Astrocyte of the cerebellum (primary cell): ENCODE measurements around the gene LBR.
A peak's percentile ranks its signal among the peaks of the same experiment; 100 is the strongest.

Experiments
- DNase-seq: peaks from one replicate; pipeline ENCODE4 v3.0.0-alpha.2; 2011; ENCODE audit warnings: low read depth
- H3K4me3 ChIP-seq: 2 replicates; pipeline ENCODE4 v1.5.1; 2011; ENCODE audit warnings: mild to moderate bottlenecking, low read depth, low read length, moderate library complexity
- in situ Hi-C: cut with HindIII; loops from 2 replicates; pipeline ENCODE4 v1.10.0; 2017; ENCODE audit warnings: low sequenced_read_pairs
- TF ChIP-seq, protein P1 (sequence below): IDR thresholded peaks from 2 replicates; pipeline ENCODE4 v1.5.1; 2012; ENCODE audit warnings: low read length, low read depth, moderate library complexity, mild to moderate bottlenecking; ENCODE audit errors: missing control alignments

Gene LBR

DNA sequence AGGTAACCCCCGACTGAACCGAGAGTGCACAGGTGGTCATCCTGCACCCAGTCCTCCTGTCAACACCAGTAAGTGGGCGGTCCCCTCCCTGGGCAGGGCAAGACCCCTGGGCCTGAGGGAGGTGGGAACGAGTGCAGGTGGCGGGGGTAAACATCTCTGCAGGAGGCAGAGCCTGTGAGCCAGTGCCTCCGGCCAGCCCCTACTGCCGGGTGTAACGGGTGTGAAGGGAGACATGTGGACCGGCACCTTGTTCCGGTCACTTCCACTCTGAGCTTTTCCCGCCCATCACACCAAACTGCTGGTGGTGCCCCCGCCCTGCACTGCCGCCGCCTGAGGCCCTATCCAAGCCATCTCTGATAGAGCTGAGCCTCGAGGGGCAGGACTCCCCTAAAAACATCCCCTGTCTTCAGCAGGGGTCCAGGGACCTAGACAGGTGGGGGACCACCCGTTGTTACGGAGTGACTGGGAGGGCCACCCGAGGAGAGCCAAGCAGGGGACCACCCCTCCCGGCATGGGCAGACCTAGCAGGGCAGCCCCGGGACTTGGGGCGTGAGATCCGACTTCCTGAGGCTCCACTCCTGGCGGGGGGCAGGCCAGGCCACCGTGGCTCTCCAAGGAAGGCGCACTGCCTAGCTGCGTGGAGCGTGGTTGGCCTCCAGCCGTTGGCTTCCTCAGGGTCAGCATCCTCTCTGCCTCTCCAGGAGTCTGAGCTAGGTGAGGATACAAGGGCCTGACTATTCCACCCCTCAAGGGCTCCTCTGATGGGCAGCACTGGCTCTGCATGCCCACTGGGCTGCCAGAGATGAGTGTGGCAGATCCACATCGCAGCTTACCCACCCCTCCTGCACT, 43.8 kb upstream of the LBR start:
- TF ChIP-seq, protein P1, sequence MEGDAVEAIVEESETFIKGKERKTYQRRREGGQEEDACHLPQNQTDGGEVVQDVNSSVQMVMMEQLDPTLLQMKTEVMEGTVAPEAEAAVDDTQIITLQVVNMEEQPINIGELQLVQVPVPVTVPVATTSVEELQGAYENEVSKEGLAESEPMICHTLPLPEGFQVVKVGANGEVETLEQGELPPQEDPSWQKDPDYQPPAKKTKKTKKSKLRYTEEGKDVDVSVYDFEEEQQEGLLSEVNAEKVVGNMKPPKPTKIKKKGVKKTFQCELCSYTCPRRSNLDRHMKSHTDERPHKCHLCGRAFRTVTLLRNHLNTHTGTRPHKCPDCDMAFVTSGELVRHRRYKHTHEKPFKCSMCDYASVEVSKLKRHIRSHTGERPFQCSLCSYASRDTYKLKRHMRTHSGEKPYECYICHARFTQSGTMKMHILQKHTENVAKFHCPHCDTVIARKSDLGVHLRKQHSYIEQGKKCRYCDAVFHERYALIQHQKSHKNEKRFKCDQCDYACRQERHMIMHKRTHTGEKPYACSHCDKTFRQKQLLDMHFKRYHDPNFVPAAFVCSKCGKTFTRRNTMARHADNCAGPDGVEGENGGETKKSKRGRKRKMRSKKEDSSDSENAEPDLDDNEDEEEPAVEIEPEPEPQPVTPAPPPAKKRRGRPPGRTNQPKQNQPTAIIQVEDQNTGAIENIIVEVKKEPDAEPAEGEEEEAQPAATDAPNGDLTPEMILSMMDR = no peak
- no peak overlapping the region for H3K4me3 ChIP-seq
- no peak for DNase-seq
- in situ Hi-C loops = loop anchor here (25.0 kb wide), 1 partner anchor 516 kb away; the partner anchor contains the start of gene SDE2

DNA sequence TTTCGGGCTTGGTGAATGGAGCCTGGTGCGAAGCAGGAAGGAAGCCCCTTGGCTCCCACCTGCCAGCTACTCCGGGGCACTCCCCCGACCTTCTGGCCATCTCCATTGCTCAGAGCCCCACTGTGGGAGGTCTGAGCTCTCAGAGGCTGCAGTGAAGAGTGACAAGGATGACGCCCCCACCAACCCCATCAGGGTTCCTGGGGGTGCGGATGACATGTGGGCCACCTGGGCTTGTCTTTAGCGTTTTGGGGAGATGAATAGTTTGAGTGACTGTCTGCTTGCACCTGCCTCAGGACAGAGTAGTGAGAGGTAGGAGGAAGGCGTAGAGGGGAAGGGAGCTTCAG, 43.2 kb upstream of the LBR start:
- TF ChIP-seq, protein P1 = no peak
- H3K4me3 ChIP-seq = no peak overlapping the region
- in situ Hi-C loops = loop anchor here (25.0 kb wide), 1 partner anchor 516 kb away; the partner anchor contains the start of gene SDE2
- no peak for DNase-seq

DNA sequence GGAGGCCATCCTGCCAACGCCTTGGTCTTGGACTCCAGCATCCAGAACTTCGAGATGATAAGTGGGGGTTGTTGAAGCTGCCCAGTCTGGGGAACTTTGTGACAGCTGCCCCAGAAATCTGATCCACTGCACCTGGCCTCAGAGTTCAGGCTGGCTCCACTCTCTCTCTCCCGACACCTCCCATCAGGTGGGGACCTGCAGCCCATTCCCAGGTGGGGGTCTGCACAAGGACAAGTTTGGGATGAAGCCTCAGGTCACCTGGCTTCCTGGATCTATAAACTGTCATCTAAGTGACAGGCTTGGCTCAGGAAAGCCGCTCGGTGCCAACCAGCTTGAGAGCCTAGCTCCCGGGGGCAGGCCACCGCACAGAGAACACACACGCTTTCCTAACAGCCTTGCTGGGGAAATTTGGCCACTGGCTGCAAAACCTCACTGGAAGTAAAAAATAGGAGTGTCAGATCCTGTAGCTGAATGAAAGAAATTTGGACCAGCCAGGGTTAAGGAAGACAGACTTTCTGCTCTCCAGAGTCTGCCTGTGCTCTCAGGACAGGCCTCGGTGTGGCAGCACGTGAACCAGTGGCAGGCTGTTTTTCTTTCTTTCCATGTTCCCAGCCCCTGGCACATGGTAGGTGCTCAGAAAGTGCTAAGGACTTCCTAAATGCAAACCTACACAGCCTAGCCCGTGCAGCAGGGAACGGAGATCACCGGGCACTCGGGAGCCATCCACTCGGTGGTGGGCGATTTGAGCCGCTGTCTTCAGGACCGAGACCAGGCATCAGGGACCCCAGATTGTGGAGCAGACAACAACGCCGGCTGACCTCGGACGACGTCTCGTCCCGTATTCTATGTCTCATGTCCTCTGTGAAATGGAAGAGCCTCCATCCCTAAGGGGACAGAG, 42.6 kb upstream of the LBR start:
- in situ Hi-C loops = loop anchor here (25.0 kb wide), 1 partner anchor 517 kb away; the partner anchor contains the start of gene SDE2
- no peak overlapping the region for H3K4me3 ChIP-seq
- no peak for DNase-seq
- TF ChIP-seq, protein P1 = peak; percentile 4

DNA sequence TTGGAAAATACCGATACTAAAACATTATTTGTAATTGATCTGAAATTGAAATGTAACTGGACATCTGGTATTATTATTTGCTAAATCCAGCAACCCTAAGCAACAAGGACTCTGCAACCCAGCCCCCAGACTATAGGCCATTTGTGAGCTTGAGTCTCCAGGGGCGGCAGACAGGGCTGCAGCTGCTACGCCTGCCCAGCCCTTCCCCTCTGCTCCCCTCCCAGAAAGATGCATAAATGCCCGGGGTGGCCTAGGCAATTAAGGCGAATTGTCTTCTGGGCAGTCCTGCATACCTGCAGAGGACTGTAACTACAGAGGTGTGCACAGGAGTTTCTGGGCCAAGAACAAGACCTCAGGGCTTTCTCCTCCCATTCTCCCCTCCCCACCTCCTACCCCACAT, 41.2 kb upstream of the LBR start:
- no peak overlapping the region for H3K4me3 ChIP-seq
- in situ Hi-C loops = loop anchor here (25.0 kb wide), 1 partner anchor 518 kb away; the partner anchor contains the start of gene SDE2
- no peak for DNase-seq
- TF ChIP-seq, protein P1 = no peak

DNA sequence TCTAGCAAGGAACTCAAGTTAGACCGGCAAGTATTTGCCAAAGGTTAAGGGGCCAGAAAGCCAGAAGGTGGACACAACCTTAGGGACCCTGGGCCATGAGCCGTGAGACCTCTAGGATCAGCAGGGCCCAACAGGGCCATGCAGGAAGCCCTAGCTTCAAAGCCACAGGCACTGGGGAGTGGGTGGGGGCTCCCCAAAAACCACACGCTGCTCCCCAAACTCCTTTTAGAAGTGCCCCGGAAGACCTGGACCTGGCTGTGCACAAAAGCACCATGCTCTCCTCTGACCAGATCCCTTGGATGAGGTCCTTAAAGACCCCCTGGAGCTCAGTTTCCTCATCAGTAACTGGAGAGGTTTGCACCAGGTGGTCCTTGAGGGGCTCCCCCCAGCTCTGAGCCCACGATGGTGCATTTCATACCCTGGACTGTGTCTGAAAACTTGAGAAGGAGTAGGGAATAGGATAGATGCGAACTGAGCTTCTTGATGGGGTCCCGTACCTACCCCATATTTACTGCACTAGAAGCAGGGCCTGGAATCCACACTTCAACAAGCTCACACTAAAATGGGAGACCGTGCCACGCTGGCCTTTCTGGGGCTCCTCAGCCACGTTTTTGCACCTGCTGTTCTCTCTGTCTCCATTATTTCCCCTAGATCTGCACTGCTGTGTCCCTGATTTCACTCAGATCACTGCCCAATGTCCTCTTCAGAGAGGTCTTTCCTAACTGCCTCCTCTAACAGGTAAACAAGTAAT, 40.6 kb upstream of the LBR start:
- in situ Hi-C loops = loop anchor here (25.0 kb wide), 1 partner anchor 519 kb away; the partner anchor contains the start of gene SDE2
- no peak overlapping the region for H3K4me3 ChIP-seq
- TF ChIP-seq, protein P1 = no peak
- DNase-seq = no peak
